Measurements from ENCODE around the gene TMEM156.

The TMEM156 gene

GRCh38 chr4:39032218-39033085 lies at the start of gene TMEM156:
Gene TMEM156, minus strand, starts transcription at chr4:39032409. Its CDS starts 96 bp downstream, at chr4:39032313.
- no peak for DNase-seq (ENCODE audit: low read depth, low spot score)

- no peak for DNase-seq (ENCODE audit: low read depth, low spot score)
Measured at GRCh38 chr4:39078829-39079228, 46.6 kb upstream of the TMEM156 start.

- DNase-seq (ENCODE audit: low read depth, low spot score) = no peak
Measured at GRCh38 chr4:39068907-39069306, 36.7 kb upstream of the TMEM156 start.

GRCh38 chr4:39067451-39067850 lies 35.2 kb upstream of the TMEM156 start:
- DNase-seq (ENCODE audit: low read depth, low spot score) = no peak

- DNase-seq (ENCODE audit: low read depth, low spot score) = no peak
Measured at GRCh38 chr4:39067031-39067430, 34.8 kb upstream of the TMEM156 start.

- DNase-seq (ENCODE audit: low read depth, low spot score) = no peak
Measured at GRCh38 chr4:39066371-39066770, 34.2 kb upstream of the TMEM156 start.

- no peak for DNase-seq (ENCODE audit: low read depth, low spot score)
Measured at GRCh38 chr4:39063430-39063829, 31.2 kb upstream of the TMEM156 start.

- DNase-seq (ENCODE audit: low read depth, low spot score) = no peak
Measured at GRCh38 chr4:39062770-39063097, 30.5 kb upstream of the TMEM156 start.

GRCh38 chr4:39062094-39062769 lies 30.0 kb upstream of the TMEM156 start, which contains the start of gene KLHL5:
Gene KLHL5, plus strand, starts transcription at chr4:39062232. Its CDS starts 421 bp downstream, at chr4:39062653.
- DNase-seq (ENCODE audit: low read depth, low spot score) = no peak

GRCh38 chr4:39061457-39061856 lies 29.2 kb upstream of the TMEM156 start:
- DNase-seq (ENCODE audit: low read depth, low spot score) = no peak

GRCh38 chr4:39056023-39056422 lies 23.8 kb upstream of the TMEM156 start:
- DNase-seq (ENCODE audit: low read depth, low spot score) = no peak

- DNase-seq (ENCODE audit: low read depth, low spot score) = no peak
Measured at GRCh38 chr4:39054497-39054896, 22.3 kb upstream of the TMEM156 start.

GRCh38 chr4:39053983-39054382 lies 21.8 kb upstream of the TMEM156 start:
- no peak for DNase-seq (ENCODE audit: low read depth, low spot score)

- DNase-seq (ENCODE audit: low read depth, low spot score) = no peak
Measured at GRCh38 chr4:39051492-39051891, 19.3 kb upstream of the TMEM156 start.

GRCh38 chr4:39050590-39050989 lies 18.4 kb upstream of the TMEM156 start:
- no peak for DNase-seq (ENCODE audit: low read depth, low spot score)

GRCh38 chr4:39048311-39048710 lies 16.1 kb upstream of the TMEM156 start:
- DNase-seq (ENCODE audit: low read depth, low spot score) = no peak

- DNase-seq (ENCODE audit: low read depth, low spot score) = no peak
Measured at GRCh38 chr4:39047681-39048080, 15.5 kb upstream of the TMEM156 start.

GRCh38 chr4:39046249-39046648 lies 14.0 kb upstream of the TMEM156 start:
- DNase-seq (ENCODE audit: low read depth, low spot score) = no peak

- no peak for DNase-seq (ENCODE audit: low read depth, low spot score)
Measured at GRCh38 chr4:39045827-39046221, 13.6 kb upstream of the TMEM156 start.

- DNase-seq (ENCODE audit: low read depth, low spot score) = no peak
Measured at GRCh38 chr4:39044956-39045826, 13.0 kb upstream of the TMEM156 start.

GRCh38 chr4:39044364-39044955 lies 12.3 kb upstream of the TMEM156 start:
- no peak for DNase-seq (ENCODE audit: low read depth, low spot score)

Data from smooth muscle cell of the brain vasculature (primary cell).